Posterior vena cava (tissue), 2 donors: Measurements from ENCODE around the gene EN2. TPM values are rescaled to one million over a fixed set of nuclear protein-coding genes. Genes with fewer than 3 reads are reported as not detected.

Experiments used
- DNase-seq: peaks from one replicate; pipeline ENCODE4 v3.0.0-alpha.2; 2020; ENCODE audit warnings: low spot score
- intact Hi-C, 2 donors: fragments of 100-400 bp; cut with DNase I; formaldehyde crosslinking; loops; one replicate each; pipeline versions ENCODE4 v1.14.1 to v1.14.2; 2022 to 2023
- long read RNA-seq, 2 donors: library from polyadenylated mRNA; unstranded; transcript quantifications; one replicate each; pipeline ENCODE4 v2.0.0, GENCODE V29; 2020 to 2021
- total RNA-seq, 2 donors: library from RNA; stranded (reverse); fragmentation: NEBNext Ultra II Directional; extraction: Animal tissue kit (Norgen Biotek cat#: 25700); gene quantifications; one replicate each; pipeline ENCODE4 v1.2.1, GENCODE V29; 2021
- donor health status: DM: yes; HTN: yes; CAD: no.
- donor health status: DM: yes; HTN: yes; CAD: no.

The EN2 gene
- total RNA-seq = under 1 TPM; 0.14 to 0.19 TPM
- long read RNA-seq, donor 1 = 0 reads
- long read RNA-seq, donor 2 = 0 reads

DNA sequence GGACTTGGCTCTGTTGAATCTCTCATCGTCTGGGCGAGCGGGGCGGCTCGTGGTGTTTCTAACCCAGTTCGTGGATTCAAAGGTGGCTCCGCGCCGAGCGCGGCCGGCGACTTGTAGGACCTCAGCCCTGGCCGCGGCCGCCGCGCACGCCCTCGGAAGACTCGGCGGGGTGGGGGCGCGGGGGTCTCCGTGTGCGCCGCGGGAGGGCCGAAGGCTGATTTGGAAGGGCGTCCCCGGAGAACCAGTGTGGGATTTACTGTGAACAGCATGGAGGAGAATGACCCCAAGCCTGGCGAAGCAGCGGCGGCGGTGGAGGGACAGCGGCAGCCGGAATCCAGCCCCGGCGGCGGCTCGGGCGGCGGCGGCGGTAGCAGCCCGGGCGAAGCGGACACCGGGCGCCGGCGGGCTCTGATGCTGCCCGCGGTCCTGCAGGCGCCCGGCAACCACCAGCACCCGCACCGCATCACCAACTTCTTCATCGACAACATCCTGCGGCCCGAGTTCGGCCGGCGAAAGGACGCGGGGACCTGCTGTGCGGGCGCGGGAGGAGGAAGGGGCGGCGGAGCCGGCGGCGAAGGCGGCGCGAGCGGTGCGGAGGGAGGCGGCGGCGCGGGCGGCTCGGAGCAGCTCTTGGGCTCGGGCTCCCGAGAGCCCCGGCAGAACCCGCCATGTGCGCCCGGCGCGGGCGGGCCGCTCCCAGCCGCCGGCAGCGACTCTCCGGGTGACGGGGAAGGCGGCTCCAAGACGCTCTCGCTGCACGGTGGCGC, at the start of gene EN2:
EN2 (plus strand) TSS at position 19 of the 767 bp plus-strand sequence; CDS start at position 268, 249 bp downstream.
- DNase-seq = peak; percentile 82
- intact Hi-C loops = no loop called here

DNA sequence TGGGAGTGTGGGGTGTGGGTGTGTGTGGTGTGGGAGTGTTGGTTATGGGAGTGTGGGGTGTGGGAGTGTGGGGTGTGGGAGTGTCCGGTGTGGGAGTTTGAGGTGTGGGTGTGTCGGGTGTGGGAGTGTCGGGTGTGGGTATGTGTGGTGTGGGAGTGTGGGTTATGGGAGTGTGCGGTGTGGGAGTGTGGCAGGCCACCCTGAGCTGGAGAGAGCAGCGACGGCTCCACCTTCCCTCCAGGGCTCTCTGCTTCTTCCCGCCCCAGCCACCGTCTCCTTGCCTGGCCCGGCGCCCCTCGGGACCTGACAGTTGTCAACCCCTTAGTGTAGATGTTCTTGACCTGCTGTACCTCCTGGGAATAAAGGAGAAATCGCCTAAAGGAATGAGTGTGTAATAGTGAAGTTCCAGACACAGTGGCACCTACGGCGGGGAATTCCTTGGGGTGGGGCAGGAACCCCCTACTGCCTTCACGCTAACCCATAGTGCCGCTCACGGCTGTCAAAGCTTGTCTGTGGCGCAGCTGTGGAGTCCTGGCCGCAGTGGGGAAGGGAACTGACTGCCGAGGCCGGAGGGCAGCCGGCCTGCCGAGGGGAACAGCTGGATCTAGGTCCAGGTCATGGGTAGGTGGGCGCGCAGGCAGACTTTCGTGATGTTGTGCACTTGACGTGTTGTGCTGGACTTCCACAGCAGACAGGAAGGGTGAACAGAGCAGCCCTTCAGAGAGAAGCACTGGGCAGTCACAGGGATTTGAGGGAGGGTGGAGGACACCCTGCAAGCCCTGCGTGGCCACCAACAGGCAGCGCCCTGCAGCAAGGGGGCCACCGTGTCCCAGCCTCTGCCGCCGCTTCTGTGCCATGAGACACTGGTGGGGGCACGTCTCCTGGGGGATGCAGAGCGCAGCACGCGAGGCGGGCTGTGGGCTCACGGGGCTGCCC, 49.0 kb upstream of the EN2 start:
- intact Hi-C loops = no loop called here

DNA sequence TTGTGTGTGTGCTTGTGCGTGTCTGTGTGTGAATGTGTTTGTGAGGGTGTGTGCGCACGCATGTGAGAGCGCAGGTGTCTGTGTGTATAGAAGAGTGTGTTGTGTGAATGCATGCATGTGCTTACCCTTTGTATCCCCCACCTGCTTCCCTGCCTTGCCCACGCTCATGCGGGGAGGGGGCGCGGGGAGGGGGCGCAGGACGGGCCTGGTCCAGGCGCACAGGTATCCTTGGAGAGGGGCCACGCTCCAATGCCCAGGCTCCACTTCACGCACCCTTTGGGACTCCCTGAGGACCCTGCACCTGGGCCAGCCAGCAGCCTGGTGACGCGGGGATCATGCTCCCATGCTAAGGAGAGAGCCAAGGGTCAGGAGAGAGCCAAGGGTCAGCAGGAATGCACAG, 47.9 kb upstream of the EN2 start:
- intact Hi-C loops = no loop called here
- DNase-seq = no peak

More for the DNA sequence above, 49.0 kb upstream of the EN2 start:
- no peak for DNase-seq

DNA sequence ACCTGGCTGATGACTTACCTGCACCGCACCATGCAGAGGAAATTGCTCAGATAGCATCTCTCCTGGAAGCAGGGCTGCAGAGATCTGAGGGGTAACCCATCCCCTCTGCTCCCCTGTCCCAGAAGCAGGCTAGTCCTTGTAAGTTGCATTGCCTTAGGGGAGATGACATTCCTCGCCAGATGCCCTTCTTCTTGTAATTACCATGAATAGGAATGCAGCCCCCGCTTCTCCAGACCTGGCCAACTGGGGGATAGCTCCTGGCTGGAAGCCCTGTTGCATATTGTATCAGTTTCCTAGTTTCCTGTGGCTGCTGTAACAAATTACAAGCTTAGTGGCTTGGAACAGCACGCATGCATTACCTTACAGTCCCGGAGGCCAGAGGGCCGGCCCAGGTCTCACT, 47.5 kb upstream of the EN2 start:
- no peak for DNase-seq
- intact Hi-C loops = no loop called here

DNA sequence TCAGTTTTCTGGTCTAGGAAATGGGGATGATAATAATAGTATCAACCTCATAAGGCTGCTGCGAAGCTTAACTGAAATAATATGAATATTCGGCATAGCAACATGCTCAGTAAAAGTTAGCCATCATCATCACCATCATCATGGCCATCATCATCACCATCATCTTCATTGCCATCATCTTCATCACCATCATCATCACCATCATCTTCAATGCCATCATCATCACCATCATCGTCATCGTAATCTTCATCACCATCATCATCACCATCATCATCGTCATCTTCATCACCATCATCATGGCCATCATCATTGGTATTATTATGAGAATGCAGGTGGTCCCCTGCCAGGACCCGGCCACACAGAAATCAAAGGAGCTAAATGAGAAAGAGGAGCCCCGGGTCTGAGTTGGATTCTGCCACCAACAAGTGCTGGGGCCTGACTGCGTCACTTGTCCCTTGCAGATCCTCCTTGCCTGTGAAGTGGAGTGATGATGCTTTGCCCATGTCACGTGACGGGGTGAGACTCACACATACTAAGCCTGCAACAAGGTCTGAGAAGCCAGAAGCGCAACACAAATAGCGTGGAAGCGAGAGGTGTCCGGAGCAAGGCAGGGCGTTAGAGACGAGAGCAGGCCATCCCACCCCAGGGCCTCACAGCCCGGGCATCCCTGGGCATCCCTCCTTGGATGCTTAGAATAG, 46.1 kb upstream of the EN2 start:
- no peak for DNase-seq
- intact Hi-C loops = no loop called here

DNA sequence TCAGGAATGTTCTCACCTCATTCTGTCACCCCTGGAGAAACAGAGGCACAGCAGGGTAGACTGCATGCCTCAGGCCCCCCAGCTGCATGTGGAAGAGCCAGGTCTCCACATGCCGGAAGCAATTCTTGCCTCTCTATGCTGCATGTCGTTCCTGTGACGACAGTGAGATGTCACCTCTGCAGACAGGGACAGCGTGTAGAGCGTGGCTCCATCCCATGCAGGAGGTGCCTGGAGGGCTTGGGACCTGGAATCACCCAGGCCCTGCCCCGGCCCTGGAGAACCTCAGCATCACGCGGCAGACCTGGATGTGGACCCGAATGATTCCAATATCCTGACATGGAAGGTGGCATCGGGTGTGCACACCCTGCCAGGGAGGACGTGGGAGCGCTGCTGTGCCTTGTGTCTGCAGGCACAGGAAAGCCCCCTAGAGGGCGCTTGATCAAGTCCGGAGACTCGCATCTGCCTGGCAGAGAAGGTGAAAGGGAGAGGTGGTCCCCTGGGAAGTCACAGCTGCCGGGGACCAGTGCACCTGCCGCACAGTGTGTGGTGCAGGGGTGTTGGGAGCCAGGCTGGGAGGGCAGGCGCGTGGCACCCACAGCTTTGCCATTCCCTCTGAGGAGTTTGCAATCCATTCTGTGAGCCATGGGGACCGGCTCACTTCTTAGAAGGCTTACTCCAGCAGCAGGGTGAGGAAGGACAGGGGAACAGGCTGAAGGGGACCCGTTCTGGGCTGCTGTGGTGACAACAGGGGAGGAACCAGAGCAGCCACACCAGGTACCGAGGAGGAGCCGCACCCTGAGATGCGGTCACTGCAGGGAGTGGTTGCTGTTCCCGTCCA, 45.3 kb upstream of the EN2 start:
- intact Hi-C loops = no loop called here
- no peak for DNase-seq

DNA sequence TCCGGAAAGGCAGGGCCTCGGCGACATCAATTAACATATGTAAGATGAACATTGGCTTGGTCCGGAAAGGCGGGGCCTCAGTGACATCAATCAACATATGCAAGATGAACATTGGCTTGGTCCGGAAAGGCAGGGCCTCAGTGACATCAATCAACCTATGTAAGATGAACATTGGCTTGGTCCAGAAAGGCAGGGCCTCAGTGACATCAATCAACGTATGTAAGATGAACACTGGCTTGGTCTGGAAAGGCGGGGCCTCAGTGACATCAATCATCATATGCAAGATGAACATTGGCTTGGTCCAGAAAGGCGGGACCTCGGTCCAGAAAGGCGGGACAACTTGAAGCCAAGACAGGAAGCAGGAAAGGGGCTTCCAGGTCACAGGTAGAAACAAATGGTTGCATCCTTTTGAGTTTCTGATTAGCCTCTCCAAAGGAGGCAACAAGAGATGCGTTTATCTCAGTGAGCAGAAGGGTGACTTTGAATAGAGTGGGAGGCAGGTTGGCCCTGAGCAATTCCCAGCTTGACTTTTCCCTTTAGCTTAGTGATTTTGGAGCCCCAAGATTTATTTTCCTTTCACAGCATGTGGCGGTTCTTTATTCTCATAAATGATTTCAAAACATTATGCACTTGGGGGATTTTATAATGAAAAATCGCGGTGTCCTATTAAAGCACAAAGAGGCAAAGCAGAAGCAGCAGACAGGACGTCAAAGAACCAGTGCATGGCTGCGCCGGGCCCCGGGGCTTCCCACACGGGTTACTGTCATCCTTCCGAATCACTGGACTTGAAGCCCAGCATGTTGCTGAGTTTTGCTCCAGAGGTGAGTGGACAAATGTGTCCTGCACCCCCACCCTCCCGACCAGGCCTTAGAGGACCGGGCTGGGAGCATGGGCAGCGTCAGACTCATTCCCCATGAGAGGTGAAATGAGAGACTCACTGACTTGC, 43.1 kb upstream of the EN2 start:
- intact Hi-C loops = no loop called here
- no peak for DNase-seq

DNA sequence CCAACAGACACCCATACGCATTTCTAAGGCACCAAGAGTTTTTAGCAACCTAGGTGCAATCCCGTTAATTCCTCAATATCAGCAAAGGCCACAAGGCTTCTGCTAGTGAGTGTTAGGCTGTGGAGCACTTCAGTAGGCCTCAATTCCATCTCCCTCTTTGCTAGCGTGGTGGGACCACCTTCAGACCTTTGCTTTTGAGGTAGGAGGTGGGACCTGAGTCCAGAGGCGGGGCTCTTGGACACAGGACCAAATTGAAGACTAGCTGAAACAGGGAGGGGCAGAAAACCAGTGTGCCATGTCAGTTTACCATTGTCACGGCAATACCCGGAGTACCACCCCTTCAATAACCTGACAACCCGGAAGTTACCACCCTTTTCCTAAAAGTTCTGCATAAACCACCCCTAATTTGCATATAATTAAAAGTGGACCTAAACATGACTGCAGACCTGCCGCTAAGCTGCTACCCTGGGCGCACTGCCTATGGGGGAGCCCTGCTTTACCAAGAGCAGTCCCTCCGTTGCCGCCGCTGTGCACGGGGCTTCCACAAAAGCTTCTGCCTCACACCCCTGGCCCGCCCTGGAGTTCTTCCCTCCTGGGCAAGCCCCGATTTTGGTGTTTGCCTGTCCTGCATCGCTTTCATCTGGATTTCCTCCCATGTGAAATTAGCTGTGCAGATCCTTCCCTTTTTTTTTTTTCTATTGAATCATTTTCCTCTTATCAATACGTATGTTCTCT, 41.1 kb upstream of the EN2 start:
- no peak for DNase-seq
- intact Hi-C loops = no loop called here

DNA sequence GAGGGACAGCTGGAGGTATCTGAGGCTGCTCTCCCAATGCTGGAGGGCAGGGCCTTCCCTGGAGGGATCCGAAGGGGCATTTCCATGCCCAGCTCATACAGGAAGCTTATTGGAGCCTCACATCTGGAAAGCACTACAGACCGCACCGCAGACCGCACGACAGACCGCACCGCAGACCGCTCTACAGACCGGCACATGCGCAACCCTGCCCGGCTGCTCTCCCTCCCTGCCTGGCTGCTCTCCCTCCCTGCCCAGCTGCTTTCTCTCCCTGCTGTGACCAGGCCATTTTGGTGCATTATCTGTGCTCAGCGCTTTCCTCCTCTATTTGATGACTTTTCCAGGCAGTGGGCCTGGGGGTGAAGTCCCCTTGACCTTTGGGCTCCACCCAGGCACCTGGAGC, 39.6 kb upstream of the EN2 start:
- intact Hi-C loops = no loop called here
- DNase-seq = no peak

DNA sequence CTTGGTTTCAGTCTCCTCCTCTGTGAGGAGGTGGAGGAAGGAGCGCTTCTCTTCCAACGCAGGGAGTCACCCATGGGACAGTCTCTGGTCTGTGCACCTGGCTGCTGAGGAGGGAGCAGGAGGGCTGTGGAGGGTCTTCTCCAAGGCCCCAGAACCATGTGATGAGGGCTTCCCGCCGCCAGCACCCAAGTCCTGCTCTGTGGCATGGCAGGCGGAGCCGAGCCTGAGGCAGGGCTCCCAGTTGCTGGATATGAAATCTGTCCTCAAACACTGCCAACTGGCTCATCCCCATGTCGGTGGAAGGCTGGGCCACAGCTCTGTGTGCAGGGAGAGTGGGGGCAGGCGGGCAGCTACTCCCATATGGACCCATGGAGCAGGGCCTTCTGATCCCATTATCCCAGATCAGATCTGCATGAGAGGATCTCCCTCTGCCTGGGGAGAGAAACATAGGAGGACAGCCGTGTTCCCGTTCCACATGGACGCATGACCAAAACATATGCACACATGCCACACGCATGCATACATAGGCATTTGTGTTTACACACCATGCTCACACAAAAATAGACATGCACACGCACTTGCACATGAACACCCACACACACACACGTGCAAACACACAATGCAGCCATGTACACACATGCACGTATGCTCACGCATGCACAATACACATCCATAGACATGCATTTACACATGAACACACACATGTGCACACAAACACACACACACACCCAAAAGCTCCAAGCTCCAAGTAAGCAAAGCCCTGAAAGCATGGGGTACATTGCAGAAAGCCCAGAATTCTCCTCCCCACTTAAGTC, 38.8 kb upstream of the EN2 start:
- intact Hi-C loops = no loop called here
- no peak for DNase-seq

DNA sequence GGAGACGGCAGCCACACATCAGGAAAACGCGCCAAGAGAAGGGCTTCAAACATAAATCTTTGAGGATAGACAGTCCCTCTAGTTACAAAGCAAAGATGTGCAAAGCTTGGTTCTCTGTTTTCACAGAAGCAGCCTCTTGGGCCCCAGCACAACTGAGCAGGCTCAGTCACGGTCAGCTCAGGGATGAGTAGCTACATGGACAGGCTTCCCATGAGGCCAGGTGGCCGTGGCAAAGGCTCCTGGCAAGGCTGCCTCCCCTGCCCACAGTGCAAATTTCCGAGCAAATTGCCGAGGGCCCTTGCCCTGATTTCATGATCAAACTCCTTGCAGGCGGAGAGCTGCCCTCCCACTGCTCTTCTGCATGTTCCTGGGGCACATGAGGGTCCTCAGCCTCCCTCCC, 37.8 kb upstream of the EN2 start:
- intact Hi-C loops = no loop called here

DNA sequence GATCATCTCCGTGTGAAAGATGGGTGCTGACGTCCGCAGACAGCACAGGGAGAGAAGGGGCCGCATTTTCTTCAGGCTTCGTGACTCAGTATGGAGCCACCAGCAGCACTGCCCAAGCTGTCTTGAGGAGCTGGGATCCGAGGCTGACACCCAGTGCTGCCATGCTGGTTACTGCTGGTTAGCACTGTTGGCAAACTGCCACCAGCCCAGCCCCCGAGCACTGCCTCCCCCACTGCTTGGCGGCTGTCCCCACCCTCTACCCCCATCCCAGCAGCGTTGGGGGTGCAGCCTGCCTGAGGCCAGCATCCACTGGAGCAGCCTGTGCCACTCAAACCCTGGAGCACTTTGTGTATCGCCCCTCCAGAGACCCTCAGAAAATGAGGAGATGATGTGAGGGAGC, 35.8 kb upstream of the EN2 start:
- intact Hi-C loops = no loop called here
- peak; percentile 37 for DNase-seq

More for the DNA sequence above, 37.8 kb upstream of the EN2 start:
- no peak for DNase-seq

DNA sequence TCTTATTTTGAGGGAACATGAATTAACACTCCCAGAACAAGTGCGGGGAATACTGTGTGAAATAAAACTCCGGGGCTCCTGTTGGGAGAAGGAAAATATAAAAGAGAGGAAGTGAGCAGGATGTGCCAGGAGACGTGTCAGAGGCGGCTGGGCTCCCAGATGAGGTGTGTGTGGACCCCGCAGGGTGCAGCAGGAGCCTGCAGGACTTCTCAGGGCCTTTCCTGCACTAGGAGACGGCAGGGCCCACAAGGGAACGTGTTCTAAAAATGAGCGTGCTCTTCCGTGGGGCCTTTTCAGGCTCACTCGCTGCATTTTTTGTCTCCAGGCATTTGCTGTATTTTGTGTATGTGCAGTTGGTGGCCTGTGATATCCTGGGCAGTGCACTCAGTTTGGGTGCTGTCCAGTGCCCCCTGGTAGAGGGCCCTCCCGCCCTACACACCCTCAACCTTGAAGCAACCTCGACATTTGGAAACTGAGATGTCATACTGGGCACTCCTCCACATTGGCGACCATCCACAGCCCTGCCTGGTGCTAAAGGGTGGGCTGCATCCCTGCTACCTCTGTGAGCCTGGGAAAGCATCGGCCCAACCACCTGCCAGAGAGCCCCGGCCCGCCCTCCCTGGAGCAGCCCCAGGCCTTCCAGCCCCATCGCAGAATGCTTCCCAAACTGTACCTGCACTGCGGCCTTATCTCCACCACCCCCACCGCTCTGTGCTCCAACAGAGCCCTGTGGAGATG, 35.2 kb upstream of the EN2 start:
- intact Hi-C loops = loop anchor here in 1 of 2 donors (1.0 kb wide), 1 partner anchor 24 kb away; no protein-coding TSS in a partner anchor
- DNase-seq = peak; percentile 73

DNA sequence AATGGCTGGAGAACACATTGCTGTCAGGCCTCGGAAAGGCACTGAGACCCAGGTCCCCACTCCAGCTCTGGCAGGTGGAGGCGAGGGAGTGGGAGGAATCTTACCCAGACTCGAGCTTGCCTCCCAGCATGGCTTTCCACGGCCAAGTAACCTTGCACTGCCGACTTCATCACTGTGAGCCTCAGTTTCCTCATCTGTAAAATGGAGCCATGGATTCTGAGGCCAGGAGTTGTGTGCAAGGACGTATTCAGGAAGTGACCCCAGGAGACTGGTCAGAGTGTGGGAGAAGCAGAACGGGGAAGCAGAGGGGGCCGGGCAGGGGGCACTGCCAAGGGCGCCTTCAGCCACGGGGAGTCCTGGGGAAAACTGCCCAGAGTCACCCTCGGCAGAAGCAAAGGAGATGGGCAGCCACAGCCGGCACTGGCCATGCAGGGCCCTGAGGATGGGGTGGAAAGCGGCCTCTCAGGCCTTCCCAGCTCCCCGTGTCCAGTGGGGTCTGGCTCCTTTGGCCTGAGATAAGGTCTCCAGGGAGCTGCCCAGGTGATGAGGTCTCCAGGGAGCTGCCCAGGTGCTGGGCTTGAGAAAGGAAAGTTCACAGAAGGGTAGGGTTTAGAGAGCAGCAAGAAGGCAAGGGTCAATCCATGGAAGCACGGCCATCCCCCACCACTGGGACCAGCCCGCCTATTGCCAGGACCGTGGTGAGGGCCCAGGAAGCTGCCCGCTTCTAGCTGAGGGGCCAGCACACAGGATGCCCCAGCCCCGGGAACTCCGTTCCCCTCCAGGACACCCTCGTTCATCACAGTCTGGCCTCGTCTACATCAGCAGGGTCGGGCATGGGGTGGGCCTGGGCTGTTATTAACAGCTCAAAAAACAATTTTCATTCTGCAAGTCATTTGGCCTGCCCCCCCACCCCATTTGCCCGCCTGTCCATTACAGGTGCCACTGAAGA, 34.3 kb upstream of the EN2 start:
- DNase-seq = peak; percentile 74

More for the DNA sequence above, 34.3 kb upstream of the EN2 start:
- intact Hi-C loops = loop anchor here in 1 of 2 donors (1.0 kb wide), 1 partner anchor 25 kb away; no protein-coding TSS in a partner anchor
